GM21576 (cell line): Measurements from ENCODE around the gene ZFYVE28.

Source experiments
- ATAC-seq: cut with Tn5 transposase; IDR thresholded peaks from one replicate; pipeline ENCODE4 v1.9.1; 2021; ENCODE audit warnings: mild to moderate bottlenecking, moderate library complexity; ENCODE audit not compliant: unreplicated experiment

The ZFYVE28 gene

GRCh38 chr4:2371765-2372487 is 46.5 kb downstream of the ZFYVE28 start:
- no peak for ATAC-seq

DNA sequence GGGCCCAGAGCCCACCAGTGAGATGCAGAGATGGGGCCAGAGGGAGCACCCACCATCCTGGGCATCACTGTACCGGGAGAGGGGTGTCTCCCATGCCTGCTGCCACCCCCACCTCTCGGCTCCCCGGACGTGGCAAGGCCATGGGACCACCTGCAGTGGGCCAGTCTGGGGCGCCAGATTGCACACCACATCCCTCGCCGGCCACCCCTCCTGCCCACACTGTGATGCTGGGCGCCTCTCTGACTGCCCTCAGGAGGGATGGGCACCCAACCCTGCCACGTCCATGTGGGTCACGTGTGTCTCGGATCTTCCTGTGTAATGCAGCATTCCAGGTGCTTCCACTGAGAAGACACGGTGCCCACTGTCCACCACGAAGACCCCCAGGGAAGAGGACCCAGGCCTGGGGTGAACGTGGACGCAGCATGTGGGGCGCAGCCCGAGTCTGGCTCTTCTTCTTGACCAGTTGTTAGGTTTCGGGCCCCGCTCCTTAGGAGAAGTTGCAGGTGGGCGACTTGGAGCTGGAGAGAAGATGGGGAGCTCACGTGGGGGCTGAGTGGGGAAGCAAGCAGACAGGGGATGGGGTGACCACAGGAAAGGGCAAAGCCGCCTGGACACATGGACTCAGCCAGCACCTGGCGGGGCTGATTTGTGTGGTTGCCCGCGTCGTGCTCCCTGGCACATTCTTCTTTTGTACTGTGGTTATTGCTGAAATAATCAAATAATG is 47.7 kb downstream of the ZFYVE28 start:
- ATAC-seq = no peak

- ATAC-seq = no peak
These were observed 49.6 kb downstream of the ZFYVE28 start for GRCh38 chr4:2368746-2369437.

DNA sequence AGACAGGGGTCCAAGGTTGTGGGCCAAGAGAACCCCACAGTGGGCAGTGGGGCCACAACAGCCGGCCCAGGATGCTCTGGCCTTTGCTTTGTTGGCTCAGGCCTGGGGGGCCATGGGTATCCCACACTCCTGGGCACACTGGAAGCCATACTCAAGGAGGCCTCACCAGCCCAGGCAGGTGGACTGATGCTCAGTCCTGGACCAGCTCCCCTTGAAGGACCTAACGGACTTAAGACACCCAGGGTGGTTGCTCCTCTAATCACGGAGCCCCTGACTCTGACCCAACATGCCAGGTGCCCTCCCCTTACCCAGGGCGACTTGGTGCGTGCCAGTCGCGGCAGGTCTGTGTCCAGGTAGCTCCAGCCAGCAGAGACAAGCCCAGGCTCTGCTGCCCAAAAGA is 50.8 kb downstream of the ZFYVE28 start:
- no peak for ATAC-seq

GRCh38 chr4:2366252-2367192 is 51.9 kb downstream of the ZFYVE28 start:
- no peak for ATAC-seq

- no peak for ATAC-seq
These were observed 52.6 kb downstream of the ZFYVE28 start for GRCh38 chr4:2365913-2366210.

DNA sequence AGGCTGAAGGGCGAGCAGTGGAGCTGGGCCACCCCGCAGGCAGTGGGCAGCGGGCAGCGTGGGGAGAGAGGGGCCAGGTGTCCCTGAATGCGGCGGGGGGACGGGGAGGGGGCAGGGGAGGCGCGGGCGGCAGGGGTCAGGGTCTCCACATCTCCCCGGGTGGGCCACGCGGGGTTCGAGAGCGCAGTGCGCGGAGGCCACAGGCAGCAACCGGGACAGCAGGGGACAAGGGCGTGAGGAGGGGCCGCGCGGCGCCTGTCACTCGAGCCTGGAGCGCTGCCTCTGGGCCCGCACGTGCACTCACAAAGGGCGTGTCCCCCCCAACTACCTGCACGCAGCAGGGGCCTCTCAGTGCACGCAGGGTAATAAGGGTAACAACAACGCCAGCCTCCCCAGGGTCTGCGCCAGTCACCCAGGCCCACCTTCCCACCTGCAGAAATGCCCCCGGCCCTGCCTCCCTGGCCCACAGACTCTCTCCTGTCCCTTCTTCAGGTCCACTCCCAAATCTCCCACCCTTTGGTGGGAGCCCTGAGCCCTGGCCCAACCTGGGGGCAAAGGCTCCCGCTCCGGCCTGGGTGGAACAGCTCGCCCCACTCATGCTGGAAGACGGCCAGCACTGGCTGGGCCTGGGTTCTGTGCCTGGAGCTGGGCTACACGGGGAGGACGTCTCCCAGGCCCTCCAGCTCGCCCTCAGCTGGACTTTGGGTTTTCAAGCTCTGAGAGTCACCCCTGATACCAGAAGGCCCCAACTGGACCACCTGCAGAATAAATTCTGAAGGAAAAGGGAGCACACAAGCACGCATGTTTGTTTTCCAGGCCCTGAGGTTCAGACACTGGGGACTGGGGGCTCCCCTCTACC is 53.2 kb downstream of the ZFYVE28 start:
- ATAC-seq = no peak

- no peak for ATAC-seq
These were observed 53.8 kb downstream of the ZFYVE28 start for GRCh38 chr4:2364654-2365053.

DNA sequence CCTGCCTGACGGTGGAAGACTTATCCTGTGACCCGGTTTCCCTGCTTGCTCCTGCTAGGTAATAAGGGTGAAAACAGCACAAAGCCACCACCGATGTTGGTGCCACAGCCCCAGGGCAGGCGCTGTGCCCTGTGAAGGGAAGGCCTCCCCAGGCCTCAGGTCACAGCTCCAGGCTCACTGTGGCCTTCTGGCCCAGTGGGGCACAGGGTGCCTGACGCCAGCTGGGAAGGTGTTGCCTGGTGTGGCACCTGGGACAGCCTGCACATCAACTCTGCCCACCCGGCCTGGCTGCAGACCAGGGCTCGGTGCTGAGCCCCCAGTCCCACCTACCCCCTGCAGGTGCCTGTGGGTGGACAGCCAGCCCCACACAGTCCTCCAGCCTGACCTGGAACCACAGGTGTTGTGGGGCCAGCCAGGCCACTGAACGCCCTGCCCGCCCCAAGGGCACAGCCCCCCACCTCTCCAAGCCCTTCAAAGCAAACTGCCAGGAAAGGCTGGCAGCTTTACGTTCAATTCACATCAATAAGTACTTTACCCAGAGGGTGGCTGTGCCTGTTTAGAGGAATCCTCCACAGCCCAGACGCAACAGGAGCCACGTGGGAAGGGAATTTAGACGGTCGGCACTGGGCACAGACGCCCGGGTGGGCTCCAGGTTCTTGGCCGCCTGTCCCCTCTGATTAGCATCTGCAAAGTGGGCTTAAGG is 54.3 kb downstream of the ZFYVE28 start:
- ATAC-seq = no peak

GRCh38 chr4:2363056-2363721 is 55.3 kb downstream of the ZFYVE28 start:
- ATAC-seq = no peak

- ATAC-seq = no peak
These were observed 56.0 kb downstream of the ZFYVE28 start for GRCh38 chr4:2362266-2363055.

GRCh38 chr4:2361366-2362265 is 56.8 kb downstream of the ZFYVE28 start:
- no peak for ATAC-seq

- ATAC-seq = no peak
These were observed 58.1 kb downstream of the ZFYVE28 start for GRCh38 chr4:2360396-2360730.

GRCh38 chr4:2359591-2360395 is 58.7 kb downstream of the ZFYVE28 start:
- no peak for ATAC-seq

DNA sequence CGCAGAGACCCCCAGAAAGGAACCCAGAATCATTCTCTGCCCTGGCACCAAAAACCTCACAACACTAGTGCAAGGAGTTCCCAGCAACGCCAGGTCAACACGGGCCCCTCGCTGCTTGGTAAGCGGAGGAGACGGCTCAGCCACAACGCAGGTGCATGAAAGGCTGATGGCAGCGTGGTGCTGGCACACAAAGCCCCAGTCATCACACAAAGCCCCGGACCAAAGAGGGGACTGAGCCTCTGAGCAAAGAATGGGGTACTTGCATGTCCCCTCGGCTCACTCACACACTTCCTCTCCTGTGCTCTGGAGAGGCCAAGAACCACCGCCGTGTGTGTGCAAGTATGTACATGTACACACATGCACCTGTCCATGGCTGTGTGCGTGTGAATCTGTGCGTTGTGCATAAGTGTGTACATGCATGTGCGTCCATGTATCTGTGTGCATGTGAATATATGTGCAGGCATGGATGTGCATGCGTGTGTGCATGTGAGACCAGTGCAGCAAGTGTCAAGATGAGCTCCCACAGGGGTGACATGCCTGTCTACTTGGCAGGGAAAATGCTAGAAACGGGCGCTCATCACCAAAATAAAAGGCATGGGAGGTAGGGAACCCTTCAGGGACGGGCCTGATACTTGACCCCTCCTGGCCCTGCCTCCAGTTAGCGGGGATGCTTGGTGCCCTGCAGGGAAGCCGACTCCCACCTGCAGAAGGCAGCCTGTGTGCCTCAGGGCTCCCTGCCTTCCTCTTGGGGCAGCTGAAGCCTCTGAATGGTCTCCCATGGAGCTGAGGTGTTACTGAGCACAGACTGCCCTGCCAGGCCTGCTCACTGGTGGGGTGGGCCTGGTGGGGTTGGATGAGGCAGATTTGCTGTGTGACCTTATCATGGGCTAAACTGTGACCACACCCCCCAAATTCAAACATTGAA is 60.4 kb downstream of the ZFYVE28 start:
- no peak for ATAC-seq
